NT2/D1 (cell line): ENCODE results near the gene MAP3K10.
A peak's percentile ranks its signal among the peaks of the same experiment; 100 is the strongest.

Source experiments
- DNase-seq: peaks from one replicate; pipeline ENCODE4 v3.0.0-alpha.2; 2011; ENCODE audit warnings: low read depth, low spot score
- H3K27me3 ChIP-seq: 2 replicates; pipeline ENCODE4 v1.6.0; 2011; ENCODE audit warnings: mild to moderate bottlenecking; ENCODE audit not compliant: insufficient read length, insufficient read depth
- H3K36me3 ChIP-seq: 2 replicates; pipeline ENCODE4 v1.6.1; 2011; ENCODE audit warnings: mild to moderate bottlenecking, low read length, mixed read lengths; ENCODE audit not compliant: insufficient read depth, insufficient read length
- H3K4me1 ChIP-seq: 2 replicates; pipeline ENCODE4 v1.5.1; 2011; ENCODE audit not compliant: insufficient read depth, insufficient read length
- H3K4me3 ChIP-seq: 2 replicates; pipeline ENCODE4 v1.5.1; 2011; ENCODE audit warnings: low read depth; ENCODE audit not compliant: insufficient read length
- H3K9ac ChIP-seq: 2 replicates; pipeline ENCODE4 v1.6.0; 2011; ENCODE audit warnings: low read depth; ENCODE audit not compliant: insufficient read length
- H3K9me3 ChIP-seq: 2 replicates; pipeline ENCODE4 v1.5.1; 2011; ENCODE audit warnings: mild to moderate bottlenecking, low read length; ENCODE audit not compliant: insufficient read depth
- SUZ12 ChIP-seq: IDR thresholded peaks from 2 replicates; pipeline ENCODE4 v1.6.1; 2011; ENCODE audit not compliant: insufficient read length, insufficient read depth; ENCODE audit errors: extremely low read depth
- YY1 ChIP-seq: IDR thresholded peaks from 2 replicates; pipeline ENCODE4 v1.6.1; 2011; ENCODE audit not compliant: insufficient read length, insufficient read depth
- ZNF274 ChIP-seq: IDR thresholded peaks from 2 replicates; pipeline ENCODE4 v1.6.1; 2011; ENCODE audit warnings: mild to moderate bottlenecking, low read depth, low read length

MAP3K10 gene

DNA sequence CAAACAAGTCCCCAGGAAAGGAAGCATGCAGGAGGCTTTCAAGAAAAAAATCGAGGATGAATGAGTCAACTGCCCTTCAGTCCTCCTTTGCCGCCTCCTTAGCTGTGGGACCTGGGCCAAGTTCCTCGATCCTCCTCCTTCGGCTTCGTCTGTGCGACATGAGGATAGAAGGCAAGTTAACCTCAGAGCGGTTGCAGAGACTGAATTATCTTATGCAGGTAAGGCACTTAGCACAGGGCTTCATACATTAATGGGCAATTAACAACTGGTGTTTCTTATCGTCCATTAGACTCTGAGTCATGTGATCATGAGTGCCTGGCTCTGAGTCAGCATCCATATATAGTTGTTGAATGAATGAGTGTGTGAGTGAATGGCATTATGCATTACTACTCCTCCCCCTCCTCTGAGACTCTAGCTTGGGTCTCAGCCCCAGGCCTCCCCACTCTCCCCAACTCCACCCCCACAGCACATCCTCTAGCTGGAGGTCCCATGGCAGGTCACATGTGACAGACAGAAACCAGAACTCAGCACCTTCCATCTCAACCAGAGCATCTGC is 28.6 kb downstream of the MAP3K10 start:
- H3K9ac ChIP-seq, result no peak overlapping the region
- no peaks in the 10 kb centered on the region for H3K36me3 ChIP-seq
- no peak overlapping the region for H3K4me3 ChIP-seq
- H3K4me1 ChIP-seq, result peaks cover 4% of the 10 kb centered on the region
- TF ChIP-seq ZNF274, result no peak
- TF ChIP-seq SUZ12, result no peak
- TF ChIP-seq YY1, result no peak
- no peak for DNase-seq
- peaks cover 37% of the 10 kb centered on the region for H3K27me3 ChIP-seq
- H3K9me3 ChIP-seq, result peaks cover 10% of the 10 kb centered on the region; the same call in 1 of the 2 replicates

DNA sequence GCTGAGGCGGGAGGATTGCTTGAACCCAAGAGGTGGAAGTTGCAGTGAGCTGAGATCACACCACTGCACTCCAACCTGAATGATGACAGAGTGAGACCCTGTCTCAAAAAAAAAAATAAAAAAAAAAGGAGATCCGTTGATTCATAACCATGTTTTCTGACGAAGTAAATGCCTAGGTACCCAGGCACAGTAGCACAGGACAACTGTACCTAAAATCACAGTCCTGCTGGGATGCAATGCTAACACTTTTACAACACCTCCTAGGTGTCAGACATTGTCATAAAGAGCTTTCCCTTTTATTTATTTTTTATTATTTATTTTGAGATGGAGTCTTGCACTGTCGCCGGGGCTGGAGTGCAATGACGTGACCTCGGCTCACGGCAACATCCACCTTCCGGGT is 29.4 kb downstream of the MAP3K10 start:
- Histone ChIP-seq H3K27me3 (peaks cover 37% of the 10 kb centered on the region), H3K4me3 (no peak overlapping the region), H3K36me3 (no peaks in the 10 kb centered on the region), H3K9me3 (peaks cover 10% of the 10 kb centered on the region; the same call in 1 of the 2 replicates), H3K4me1 (peaks cover 4% of the 10 kb centered on the region), H3K9ac (no peak overlapping the region)
- TF ChIP-seq SUZ12, result no peak
- no peak for TF ChIP-seq ZNF274
- TF ChIP-seq YY1, result no peak
- no peak for DNase-seq

DNA sequence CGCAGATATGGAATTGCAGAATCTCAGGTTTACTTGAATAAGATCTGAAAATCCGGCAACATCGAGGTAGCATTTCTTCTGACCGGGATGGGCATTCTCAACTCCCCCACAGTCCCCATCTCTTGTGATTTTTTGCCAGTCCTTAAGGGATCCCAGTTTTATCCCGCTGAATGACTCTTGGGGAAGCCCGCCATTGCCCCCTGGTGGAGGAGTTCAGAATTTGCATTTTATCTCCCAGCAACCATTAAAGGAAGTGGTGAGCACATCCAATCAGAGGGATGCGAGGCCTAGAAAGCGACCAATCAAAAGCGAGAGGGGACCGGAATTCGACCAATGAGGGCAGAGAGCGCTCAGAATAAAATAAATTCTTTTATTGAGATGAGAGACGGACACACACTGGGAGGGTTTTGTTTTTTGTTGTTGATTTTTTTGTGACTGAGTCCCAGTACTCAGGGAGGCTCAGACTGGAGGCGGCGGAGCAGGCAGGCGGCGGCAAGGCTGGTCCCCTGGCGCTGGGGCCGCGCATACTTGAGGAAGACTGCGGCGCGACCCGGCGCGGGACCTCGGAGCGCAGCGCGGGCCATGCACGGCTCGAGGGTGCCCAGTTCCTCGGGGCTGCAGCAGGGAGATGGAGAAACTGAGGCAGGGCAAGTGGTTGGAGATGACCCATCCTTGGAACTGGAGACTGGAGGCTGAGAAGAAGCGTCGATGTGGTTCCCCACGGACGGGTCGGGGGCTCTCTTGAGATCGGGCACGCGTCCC is 30.8 kb downstream of the MAP3K10 start:
- Histone ChIP-seq H3K9ac (no peak overlapping the region), H3K36me3 (no peaks in the 10 kb centered on the region), H3K9me3 (peaks cover 10% of the 10 kb centered on the region; the same call in 1 of the 2 replicates), H3K27me3 (peaks cover 31% of the 10 kb centered on the region), H3K4me1 (peaks cover 4% of the 10 kb centered on the region), H3K4me3 (no peak overlapping the region)
- TF ChIP-seq ZNF274, result no peak
- no peak for TF ChIP-seq YY1
- no peak for TF ChIP-seq SUZ12
- DNase-seq, result peak; percentile 63

DNA sequence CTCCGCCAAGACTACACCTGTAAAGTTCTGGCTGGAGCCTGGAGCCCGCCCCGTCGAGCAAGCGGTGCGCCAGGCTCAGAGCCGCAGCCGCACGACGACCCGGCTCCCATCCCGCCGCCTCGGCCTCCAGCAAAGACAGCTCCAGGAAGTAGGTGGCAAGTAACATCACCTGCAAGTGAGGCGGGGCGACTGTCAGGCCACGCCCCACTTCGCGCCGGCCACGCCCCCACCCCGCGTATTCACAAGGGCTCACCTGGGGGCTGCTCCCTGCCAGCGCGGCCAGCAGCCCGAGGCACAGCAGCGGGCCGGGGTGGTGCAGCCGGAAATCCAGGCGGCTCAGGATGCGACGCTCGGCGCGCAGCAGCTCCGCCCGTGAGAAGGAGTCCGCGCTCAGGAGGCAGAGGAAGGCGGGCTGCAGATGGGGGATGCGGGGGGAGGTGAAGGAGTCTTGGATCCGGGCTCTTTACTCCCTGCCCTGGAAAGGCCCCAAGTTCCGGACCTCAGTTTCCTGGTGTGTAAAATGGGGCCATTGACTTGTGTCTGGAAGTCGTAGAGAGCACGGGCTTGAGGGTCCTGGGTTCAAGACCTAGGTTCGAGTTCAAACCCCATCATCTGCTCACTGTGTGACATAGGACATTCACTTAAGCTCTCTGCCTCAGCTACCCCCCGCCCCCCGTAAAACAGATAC is 32.1 kb downstream of the MAP3K10 start:
- TF ChIP-seq ZNF274 (no peak), YY1 (no peak), SUZ12 (no peak)
- peaks cover 10% of the 10 kb centered on the region; the same call in 1 of the 2 replicates for H3K9me3 ChIP-seq
- peaks cover 2% of the 10 kb centered on the region for H3K4me1 ChIP-seq
- H3K27me3 ChIP-seq, result peaks cover 20% of the 10 kb centered on the region
- no peak for DNase-seq
- no peaks in the 10 kb centered on the region for H3K36me3 ChIP-seq
- no peak overlapping the region for H3K4me3 ChIP-seq
- H3K9ac ChIP-seq, result no peak overlapping the region

DNA sequence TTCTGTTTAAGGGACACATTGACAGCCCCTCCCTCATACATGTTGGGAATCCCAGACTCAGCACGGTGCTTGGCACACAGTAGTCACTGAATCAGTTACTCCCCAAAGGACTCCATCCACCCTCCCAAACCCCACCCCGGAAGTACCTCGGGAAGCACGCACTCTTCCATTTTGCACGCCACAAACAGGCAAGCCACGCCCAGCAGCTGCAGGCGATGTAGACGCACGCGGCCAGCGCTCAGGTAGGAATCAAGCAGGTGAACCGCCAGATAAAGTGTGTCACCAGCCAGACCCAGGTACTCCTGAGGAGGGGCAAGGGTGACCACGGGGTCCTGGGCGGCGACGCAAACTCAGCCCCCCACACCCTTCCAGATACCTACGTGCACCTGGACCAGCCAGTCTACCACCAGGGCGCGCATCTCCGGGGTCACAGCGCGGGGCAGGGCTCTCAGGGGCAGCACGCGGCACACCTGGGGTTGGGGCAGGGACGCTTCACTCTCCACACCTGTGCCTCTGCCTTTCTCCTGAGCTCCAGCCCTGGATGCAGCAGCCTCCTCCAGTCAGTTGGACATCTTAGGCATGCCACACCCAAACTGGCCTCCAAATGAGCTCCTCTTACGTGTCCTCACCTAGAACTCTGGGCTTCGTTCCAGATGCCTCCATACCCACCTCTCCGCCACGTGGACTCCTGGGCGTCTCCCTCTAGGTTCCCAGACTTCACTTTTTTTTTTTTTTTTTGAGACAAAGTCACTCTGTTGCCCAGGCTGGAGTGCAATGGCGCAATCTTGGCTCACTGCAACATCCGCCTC is 33.3 kb downstream of the MAP3K10 start:
- DNase-seq, result no peak
- peaks cover 9% of the 10 kb centered on the region for H3K27me3 ChIP-seq
- TF ChIP-seq SUZ12 (no peak), YY1 (no peak), ZNF274 (no peak)

DNA sequence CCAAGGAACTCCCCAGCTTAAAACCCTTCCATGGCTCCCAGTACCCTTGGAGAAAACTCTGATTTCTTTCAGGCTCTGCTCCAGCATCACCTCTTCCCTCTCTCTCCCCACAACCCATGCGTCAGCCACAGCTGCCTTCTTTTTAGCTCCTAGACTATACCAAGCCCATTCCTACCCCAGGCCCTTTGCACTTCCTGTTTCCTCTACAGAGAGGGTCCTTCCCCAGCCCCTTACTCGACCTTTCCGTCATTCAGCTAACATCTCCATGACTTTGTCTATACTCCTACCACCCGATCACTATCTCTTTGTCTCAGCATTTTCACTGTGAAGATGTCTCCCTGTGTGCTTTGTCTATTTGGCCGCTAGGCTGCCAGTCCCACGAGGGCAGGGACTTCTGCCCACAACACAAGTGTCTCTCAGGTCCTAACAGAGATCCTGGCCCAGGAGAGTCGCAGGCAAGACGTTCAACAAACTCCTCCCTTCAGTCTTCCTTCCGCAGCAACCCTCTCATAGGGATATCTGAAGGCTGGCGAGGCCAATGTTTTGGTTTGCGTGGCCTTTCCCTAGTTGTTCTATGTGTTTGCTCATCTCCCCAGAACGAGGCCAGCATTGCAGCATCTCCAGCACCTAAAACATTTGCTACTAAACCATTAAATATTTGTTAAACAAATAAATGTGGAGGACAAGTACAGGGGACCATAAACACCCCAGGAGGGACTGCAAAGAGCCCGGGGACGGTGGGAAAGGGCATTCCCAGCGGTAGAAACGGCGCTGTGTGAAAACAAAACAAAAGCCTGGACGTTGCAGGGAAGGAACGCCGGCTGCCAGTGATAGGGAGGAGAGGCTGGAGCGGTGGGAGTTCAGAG is 34.4 kb downstream of the MAP3K10 start:
- H3K9me3 ChIP-seq, result peaks cover 10% of the 10 kb centered on the region; the same call in 1 of the 2 replicates
- H3K27me3 ChIP-seq, result no peaks in the 10 kb centered on the region
- H3K4me3 ChIP-seq, result no peak overlapping the region
- no peak for DNase-seq
- no peaks in the 10 kb centered on the region for H3K4me1 ChIP-seq
- H3K36me3 ChIP-seq, result no peaks in the 10 kb centered on the region
- no peak for TF ChIP-seq ZNF274
- TF ChIP-seq SUZ12, result no peak
- no peak for TF ChIP-seq YY1
- no peak overlapping the region for H3K9ac ChIP-seq

More for the DNA sequence above, 33.3 kb downstream of the MAP3K10 start:
- H3K4me3 ChIP-seq, result no peak overlapping the region
- H3K36me3 ChIP-seq, result no peaks in the 10 kb centered on the region
- peaks cover 2% of the 10 kb centered on the region for H3K4me1 ChIP-seq
- H3K9me3 ChIP-seq, result peaks cover 10% of the 10 kb centered on the region; the same call in 1 of the 2 replicates
- H3K9ac ChIP-seq, result no peak overlapping the region
